AG04450 (cell line): ENCODE data around the gene RPS8. TPM values are rescaled to one million over a fixed set of nuclear protein-coding genes. Genes with fewer than 3 reads are reported as not detected.

Experiments
- CTCF ChIA-PET: fragments of 300-600, 350-600 bp; formaldehyde crosslinking; extraction: SDS; loops from one replicate; lab custom pipeline; 2022; ENCODE audit warnings: antibody characterized with exemption, inconsistent platforms; lab: Charles Lee
- POLR2A ChIA-PET: fragments of 350-600 bp; formaldehyde crosslinking; extraction: SDS; loops from one replicate; lab custom pipeline; 2021; ENCODE audit warnings: antibody characterized with exemption, inconsistent platforms; lab: Yijun Ruan, JAX
- DNase-seq: peaks from one replicate; pipeline ENCODE4 v3.0.0-alpha.2; 2011; ENCODE audit warnings: low read depth, low spot score
- H3K27ac ChIP-seq: one replicate; pipeline ENCODE4 v1.5.1; 2012; ENCODE audit warnings: low read depth, low read length, control low read depth
- H3K27me3 ChIP-seq: one replicate; pipeline ENCODE4 v1.6.0; 2012; ENCODE audit warnings: low read length; ENCODE audit not compliant: control insufficient read depth, insufficient read depth
- H3K4me3 ChIP-seq: 2 replicates; pipeline ENCODE4 v1.5.1; 2011; ENCODE audit warnings: mild to moderate bottlenecking, low read depth, low read length, control low read depth
- H3K9me3 ChIP-seq: 2 replicates; pipeline ENCODE4 v1.5.1; 2012; ENCODE audit warnings: low read length; ENCODE audit not compliant: control insufficient read depth, insufficient read depth
- CTCF ChIP-seq: IDR thresholded peaks from 2 replicates; pipeline ENCODE4 v1.5.1; 2011; ENCODE audit warnings: low read depth, low read length, control low read depth, inconsistent platforms
- polyA plus RNA-seq: library from polyadenylated mRNA; depleted of rRNA; stranded (reverse); fragments of >200 nt; gene quantifications from 2 replicates; pipeline ENCODE4 v1.2.3, GENCODE V29; 2011

The RPS8 gene
- polyA plus RNA-seq, 1 experiment = 2,661 TPM

GRCh38 chr1:44798481-44799365, 23.4 kb downstream of the RPS8 start:
- Histone ChIP-seq H3K9me3 (no peaks in the 10 kb centered on the region; the same call in 1 of the 2 replicates), H3K27ac (no peak overlapping the region), H3K27me3 (no peaks in the 10 kb centered on the region), H3K4me3 (no peak overlapping the region)
- no peak for TF ChIP-seq CTCF
- ChIA-PET CTCF (interaction anchor here (0.9 to 1.3 kb wide), 4 partner anchors 10 to 216 kb away, joined by 3 to 5 read pairs (median 4); partner anchors contain the start of gene BTBD19), POLR2A (interaction anchor here (2.2 to 2.9 kb wide), 2 partner anchors 20 to 23 kb away, joined by 23 to 81 read pairs; partner anchors contain the start of gene RPS8)
- no peak for DNase-seq

GRCh38 chr1:44799770-44800584, 24.6 kb downstream of the RPS8 start, which contains the start of gene PLK3:
TSS of gene PLK3 (plus strand) at chr1:44800377. CDS start at chr1:44800464, 87 bp downstream.
- H3K4me3 ChIP-seq = peak within 1 kb of the TSS; percentile 85
- peak within 1 kb of the TSS; percentile 92 for H3K27ac ChIP-seq
- DNase-seq = peak; percentile 95
- ChIA-PET CTCF (interaction anchor here (0.6 to 1.8 kb wide), 19 partner anchors 9 to 497 kb away, joined by 3 to 20 read pairs (median 4); partner anchors contain the start of genes BEST4, BTBD19, EIF2B3 and RPS8), POLR2A (interaction anchor here (0.6 to 2.9 kb wide), 22 partner anchors 9 to 722 kb away, joined by 3 to 81 read pairs (median 6); partner anchors contain the start of genes BTBD19, HECTD3, MUTYH and PRDX1)
- TF ChIP-seq CTCF = peak; percentile 93
- no peaks in the 10 kb centered on the region for H3K27me3 ChIP-seq
- no peaks in the 10 kb centered on the region; the same call in 1 of the 2 replicates for H3K9me3 ChIP-seq

GRCh38 chr1:44801491-44802305, 26.4 kb downstream of the RPS8 start:
- CTCF ChIA-PET = interaction anchor here (1.8 kb wide), 1 partner anchor 7 kb away, joined by 20 read pairs; the partner anchor contains the start of gene BTBD19
- no peak for TF ChIP-seq CTCF
- peak overlapping the region; percentile 11 for H3K27ac ChIP-seq
- no peaks in the 10 kb centered on the region for H3K27me3 ChIP-seq
- H3K9me3 ChIP-seq = no peaks in the 10 kb centered on the region; the same call in 1 of the 2 replicates
- H3K4me3 ChIP-seq = peak overlapping the region; percentile 77
- no peak for DNase-seq
- POLR2A ChIA-PET = interaction anchor here (0.7 to 2.9 kb wide), 6 partner anchors 7 to 720 kb away, joined by 3 to 81 read pairs (median 12); partner anchors contain the start of genes BTBD19 and PRDX1

- H3K4me3 ChIP-seq = peak overlapping the region; percentile 77
- H3K27ac ChIP-seq = peak overlapping the region; percentile 11
- no peak for TF ChIP-seq CTCF
- H3K9me3 ChIP-seq = no peaks in the 10 kb centered on the region; the same call in 1 of the 2 replicates
- ChIA-PET POLR2A (interaction anchor here (0.8 kb wide), 2 partner anchors 17 to 21 kb away, joined by 3 read pairs; no protein-coding TSS in a partner anchor), CTCF (no interaction called here)
- no peaks in the 10 kb centered on the region for H3K27me3 ChIP-seq
- DNase-seq = no peak
These were observed 27.1 kb downstream of the RPS8 start for GRCh38 chr1:44802306-44803061.
